ENCODE data around the gene ZNF862. TPM values are rescaled to one million over a fixed set of nuclear protein-coding genes. Genes with fewer than 3 reads are reported as not detected.

Gene ZNF862
- total RNA-seq, 1 donor from 2014 or later: 23.9 TPM

DNA sequence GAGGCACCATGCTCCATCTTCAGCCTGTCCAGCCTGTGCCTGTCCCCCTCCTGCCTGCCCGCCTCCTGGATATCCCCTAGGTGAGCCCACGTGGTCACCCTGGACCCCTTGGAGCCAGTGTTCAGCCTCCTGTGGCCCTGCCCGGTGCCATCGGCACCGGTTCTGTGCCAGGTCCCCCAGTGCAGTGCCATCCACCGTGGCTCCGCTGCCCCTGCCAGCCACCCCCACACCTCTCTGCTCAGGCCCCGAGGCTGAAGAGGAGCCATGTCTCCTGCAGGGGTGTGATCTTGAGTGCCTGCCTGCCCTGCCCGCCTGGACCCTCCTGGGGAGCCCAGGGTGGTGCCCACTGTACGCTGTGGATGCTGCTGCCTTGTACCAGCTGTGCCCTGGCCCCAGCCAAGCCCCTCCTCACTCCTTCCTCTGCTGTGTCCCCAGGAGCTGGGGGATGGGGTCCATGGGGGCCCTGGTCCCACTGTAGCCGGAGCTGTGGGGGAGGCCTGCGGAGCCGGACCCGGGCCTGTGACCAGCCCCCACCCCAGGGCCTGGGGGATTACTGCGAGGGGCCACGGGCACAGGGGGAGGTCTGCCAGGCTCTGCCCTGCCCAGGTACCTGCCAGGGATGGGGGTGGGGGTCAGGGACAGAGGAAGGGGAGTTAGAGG is 26.2 kb upstream of the ZNF862 start:
- Mint-ChIP-seq H3K27me3 (peaks cover 4% of the 10 kb centered on the region), H3K4me1 (ENCODE audit: unreplicated experiment) (no peaks in the 10 kb centered on the region), H3K9me3 (no peaks in the 10 kb centered on the region), H3K36me3 (no peaks in the 10 kb centered on the region), H3K4me3 (no peak overlapping the region), H3K27ac (no peak overlapping the region)
- DNase-seq (ENCODE audit: extremely low spot score, unreplicated experiment): no peak
- TF ChIP-seq, protein P1, sequence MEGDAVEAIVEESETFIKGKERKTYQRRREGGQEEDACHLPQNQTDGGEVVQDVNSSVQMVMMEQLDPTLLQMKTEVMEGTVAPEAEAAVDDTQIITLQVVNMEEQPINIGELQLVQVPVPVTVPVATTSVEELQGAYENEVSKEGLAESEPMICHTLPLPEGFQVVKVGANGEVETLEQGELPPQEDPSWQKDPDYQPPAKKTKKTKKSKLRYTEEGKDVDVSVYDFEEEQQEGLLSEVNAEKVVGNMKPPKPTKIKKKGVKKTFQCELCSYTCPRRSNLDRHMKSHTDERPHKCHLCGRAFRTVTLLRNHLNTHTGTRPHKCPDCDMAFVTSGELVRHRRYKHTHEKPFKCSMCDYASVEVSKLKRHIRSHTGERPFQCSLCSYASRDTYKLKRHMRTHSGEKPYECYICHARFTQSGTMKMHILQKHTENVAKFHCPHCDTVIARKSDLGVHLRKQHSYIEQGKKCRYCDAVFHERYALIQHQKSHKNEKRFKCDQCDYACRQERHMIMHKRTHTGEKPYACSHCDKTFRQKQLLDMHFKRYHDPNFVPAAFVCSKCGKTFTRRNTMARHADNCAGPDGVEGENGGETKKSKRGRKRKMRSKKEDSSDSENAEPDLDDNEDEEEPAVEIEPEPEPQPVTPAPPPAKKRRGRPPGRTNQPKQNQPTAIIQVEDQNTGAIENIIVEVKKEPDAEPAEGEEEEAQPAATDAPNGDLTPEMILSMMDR (conservative IDR thresholded peaks at IDR 0.05): no peak

DNA sequence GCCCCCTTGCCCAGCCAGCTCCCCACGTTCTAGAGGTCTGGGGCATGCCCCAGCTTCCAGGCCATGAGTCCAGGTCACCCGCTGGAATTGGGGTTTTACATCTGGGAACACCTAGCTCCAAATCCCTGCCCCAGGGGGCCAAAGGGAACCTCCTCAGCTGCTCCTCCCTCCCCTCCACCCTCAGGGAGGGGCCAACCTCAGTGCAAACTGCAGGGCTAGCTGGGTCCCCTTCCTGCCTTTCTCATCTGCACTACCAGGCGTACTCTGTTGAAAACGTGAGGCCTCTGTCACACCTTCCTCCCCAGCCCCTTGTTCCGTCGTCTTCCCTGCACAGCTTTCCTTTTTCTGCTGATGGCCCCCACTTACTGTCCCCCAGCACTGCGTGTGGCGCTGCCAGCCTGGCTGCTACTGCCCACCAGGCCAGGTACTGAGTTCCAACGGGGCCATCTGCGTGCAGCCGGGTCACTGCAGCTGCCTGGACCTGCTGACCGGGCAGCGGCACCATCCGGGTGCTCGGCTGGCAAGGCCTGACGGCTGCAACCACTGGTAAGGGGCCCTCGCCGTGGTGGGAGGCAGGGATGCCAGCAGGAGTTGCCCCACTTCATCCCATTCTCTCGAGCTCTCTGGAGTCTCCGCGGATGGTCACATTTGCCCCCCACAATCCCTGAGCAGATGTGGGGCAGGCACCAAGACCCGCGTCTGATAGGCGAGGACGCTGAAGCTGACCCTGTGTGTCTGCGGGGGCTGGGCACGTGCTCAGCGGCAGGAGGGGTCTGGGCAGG is 24.7 kb upstream of the ZNF862 start:
- peaks cover 4% of the 10 kb centered on the region for H3K27me3 Mint-ChIP-seq
- TF ChIP-seq, protein P1 (conservative IDR thresholded peaks at IDR 0.05): no peak
- no peak overlapping the region for H3K4me3 Mint-ChIP-seq
- no peaks in the 10 kb centered on the region for H3K4me1 Mint-ChIP-seq (ENCODE audit: unreplicated experiment)
- no peaks in the 10 kb centered on the region for H3K36me3 Mint-ChIP-seq
- no peak for DNase-seq (ENCODE audit: extremely low spot score, unreplicated experiment)
- no peaks in the 10 kb centered on the region for H3K9me3 Mint-ChIP-seq
- H3K27ac Mint-ChIP-seq: peak overlapping the region; percentile 34

- DNase-seq (ENCODE audit: extremely low spot score, unreplicated experiment): no peak
- Mint-ChIP-seq H3K4me3 (no peak overlapping the region), H3K27ac (no peak overlapping the region), H3K27me3 (peaks cover 7% of the 10 kb centered on the region), H3K9me3 (no peaks in the 10 kb centered on the region), H3K36me3 (no peaks in the 10 kb centered on the region), H3K4me1 (ENCODE audit: unreplicated experiment) (no peaks in the 10 kb centered on the region)
- TF ChIP-seq, protein P1 (conservative IDR thresholded peaks at IDR 0.05): no peak
Observed at GRCh38 chr7:149814494-149814893, 23.7 kb upstream of the ZNF862 start.

DNA sequence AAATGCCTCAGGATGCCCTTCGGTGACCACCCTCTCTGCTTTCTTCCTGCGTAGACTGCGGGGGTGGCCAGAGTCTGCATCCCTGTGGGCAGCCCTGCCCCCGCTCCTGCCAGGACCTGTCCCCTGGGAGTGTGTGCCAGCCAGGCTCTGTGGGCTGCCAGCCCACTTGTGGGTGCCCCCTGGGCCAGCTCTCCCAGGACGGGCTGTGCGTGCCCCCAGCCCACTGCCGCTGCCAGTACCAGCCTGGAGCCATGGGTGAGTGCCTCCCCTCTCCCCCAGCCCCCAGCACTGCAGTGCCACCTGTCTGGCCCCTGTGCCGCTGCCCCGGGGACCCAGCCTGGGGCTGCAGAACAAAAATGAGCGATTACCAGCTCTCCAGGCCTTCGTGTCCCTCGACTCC is 23.1 kb upstream of the ZNF862 start:
- H3K4me3 Mint-ChIP-seq: no peak overlapping the region

DNA sequence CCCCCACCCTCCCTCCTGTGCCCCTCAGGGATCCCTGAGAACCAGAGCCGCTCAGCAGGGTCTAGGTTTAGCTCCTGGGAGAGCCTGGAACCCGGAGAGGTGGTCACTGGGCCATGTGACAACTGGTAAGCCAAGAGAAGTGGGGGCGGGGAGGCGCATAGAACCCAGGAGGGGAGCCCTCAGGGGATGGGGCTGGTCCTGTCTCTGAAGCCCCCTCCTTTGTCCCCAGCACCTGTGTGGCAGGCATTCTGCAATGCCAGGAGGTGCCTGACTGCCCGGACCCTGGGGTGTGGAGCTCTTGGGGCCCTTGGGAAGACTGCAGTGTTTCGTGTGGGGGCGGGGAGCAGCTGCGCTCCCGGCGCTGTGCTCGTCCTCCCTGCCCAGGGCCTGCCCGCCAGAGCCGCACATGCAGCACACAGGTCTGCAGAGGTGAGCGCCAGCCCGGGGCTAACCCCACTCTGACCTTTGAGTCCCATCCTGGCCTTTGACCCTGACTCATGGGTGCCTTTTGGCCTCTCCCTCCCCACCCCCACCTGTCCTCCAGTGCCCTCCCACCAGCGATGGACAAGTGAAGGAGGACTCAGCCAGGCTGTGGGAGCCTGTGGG is 22.4 kb upstream of the ZNF862 start:
- Mint-ChIP-seq H3K27ac (no peak overlapping the region), H3K9me3 (no peaks in the 10 kb centered on the region)

More for the DNA sequence above, 23.1 kb upstream of the ZNF862 start:
- TF ChIP-seq, protein P1 (conservative IDR thresholded peaks at IDR 0.05): no peak
- no peaks in the 10 kb centered on the region for H3K36me3 Mint-ChIP-seq
- H3K27me3 Mint-ChIP-seq: peaks cover 2% of the 10 kb centered on the region
- H3K9me3 Mint-ChIP-seq: no peaks in the 10 kb centered on the region
- H3K4me1 Mint-ChIP-seq (ENCODE audit: unreplicated experiment): no peaks in the 10 kb centered on the region
- H3K27ac Mint-ChIP-seq: no peak overlapping the region
- no peak for DNase-seq (ENCODE audit: extremely low spot score, unreplicated experiment)

More for the DNA sequence above, 22.4 kb upstream of the ZNF862 start:
- Mint-ChIP-seq H3K4me1 (ENCODE audit: unreplicated experiment) (no peaks in the 10 kb centered on the region), H3K4me3 (no peak overlapping the region), H3K36me3 (no peaks in the 10 kb centered on the region), H3K27me3 (peaks cover 2% of the 10 kb centered on the region)
- no peak for DNase-seq (ENCODE audit: extremely low spot score, unreplicated experiment)
- TF ChIP-seq, protein P1 (conservative IDR thresholded peaks at IDR 0.05): no peak
